ENCODE measurements around the gene GRIK1.

DNA sequence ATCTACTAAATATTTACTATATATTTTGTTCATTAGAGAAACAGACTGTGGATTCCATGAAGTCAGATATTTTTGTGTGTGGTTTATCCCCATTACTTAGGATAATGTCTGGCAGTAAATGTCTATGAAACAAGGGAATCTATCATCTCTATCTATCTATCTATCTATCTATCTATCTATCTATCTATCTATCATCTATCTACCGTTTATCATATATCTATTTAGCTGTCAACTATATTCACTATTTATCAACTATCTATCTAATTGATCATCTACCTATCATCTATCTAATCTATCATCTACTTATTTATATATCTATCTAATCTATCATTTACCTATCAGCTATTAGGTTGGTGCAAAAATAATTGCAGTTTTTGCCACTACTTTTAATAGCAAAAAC lies 255.7 kb downstream of the GRIK1 start:
- TF ChIP-seq, protein P1, sequence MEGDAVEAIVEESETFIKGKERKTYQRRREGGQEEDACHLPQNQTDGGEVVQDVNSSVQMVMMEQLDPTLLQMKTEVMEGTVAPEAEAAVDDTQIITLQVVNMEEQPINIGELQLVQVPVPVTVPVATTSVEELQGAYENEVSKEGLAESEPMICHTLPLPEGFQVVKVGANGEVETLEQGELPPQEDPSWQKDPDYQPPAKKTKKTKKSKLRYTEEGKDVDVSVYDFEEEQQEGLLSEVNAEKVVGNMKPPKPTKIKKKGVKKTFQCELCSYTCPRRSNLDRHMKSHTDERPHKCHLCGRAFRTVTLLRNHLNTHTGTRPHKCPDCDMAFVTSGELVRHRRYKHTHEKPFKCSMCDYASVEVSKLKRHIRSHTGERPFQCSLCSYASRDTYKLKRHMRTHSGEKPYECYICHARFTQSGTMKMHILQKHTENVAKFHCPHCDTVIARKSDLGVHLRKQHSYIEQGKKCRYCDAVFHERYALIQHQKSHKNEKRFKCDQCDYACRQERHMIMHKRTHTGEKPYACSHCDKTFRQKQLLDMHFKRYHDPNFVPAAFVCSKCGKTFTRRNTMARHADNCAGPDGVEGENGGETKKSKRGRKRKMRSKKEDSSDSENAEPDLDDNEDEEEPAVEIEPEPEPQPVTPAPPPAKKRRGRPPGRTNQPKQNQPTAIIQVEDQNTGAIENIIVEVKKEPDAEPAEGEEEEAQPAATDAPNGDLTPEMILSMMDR (IDR thresholded peaks at IDR 0.05; ENCODE audit: borderline replicate concordance, extremely low read depth, low read length, poor library complexity, severe bottlenecking) = no peak
- TF ChIP-seq EZH2 (IDR thresholded peaks at IDR 0.05; ENCODE audit: borderline replicate concordance, low read depth, low read length, severe bottlenecking) = no peak
